ENCODE measurements around the gene TIGD7. TPM values are rescaled to one million over a fixed set of nuclear protein-coding genes. Genes with fewer than 3 reads are reported as not detected.
"Not testable (repeated sequence)": the region's sequence is repeated elsewhere in the genome, so short reads cannot be mapped to it uniquely, and the experiment has no call there.

The TIGD7 gene
- polyA plus RNA-seq, 1 donor from 2014 or later: 4.4 TPM

DNA sequence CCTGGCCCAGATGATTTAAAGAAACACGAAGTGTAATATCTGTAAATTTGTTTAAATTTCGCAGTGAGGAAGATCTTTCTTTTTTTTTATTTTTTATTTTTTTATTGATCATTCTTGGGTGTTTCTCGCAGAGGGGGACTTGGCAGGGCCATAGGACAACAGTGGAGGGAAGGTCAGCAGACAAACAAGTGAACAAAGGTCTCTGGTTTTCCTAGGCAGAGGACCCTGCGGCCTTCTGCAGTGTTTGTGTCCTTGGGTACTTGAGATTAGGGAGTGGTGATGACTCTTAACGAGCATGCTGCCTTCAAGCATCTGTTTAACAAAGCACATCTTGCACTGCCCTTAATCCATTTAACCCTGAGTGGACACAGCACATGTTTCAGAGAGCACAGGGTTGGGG, 34.5 kb downstream of the TIGD7 start:
- not testable (repeated sequence) for H3K4me3 Mint-ChIP-seq

DNA sequence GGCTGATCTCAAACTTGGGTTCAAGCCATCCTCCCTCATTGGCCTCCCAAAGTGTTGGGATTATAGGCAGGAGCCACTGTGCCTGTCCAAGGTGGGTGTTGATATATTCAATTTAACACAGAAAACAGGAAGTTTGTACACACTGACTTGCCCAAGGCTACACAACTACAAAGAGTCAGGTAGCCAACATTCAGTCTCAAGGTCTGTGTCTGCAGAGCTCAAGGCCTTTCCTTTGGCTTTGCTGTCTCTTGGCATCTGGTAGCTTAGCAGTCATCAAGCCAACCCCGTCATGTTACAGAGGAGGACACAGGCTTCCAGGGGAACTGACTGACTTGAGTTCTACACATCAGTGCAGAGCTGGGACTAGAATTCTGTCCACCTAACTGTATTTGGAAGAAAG, 36.9 kb downstream of the TIGD7 start:
- H3K4me1 Mint-ChIP-seq: peaks cover 4 to 11% (median 10%) of the 10 kb centered on the region in 3 donors
- H3K27me3 Mint-ChIP-seq: no peaks in the 10 kb centered on the region
- no peak overlapping the region for H3K4me3 Mint-ChIP-seq
- H3K36me3 Mint-ChIP-seq: peaks cover 5% of the 10 kb centered on the region
- H3K27ac Mint-ChIP-seq: peak overlapping the region in 1 of 3 donors; percentile 73
- peaks cover 0 to 6% (median 3%) of the 10 kb centered on the region in 3 donors for H3K9me3 Mint-ChIP-seq

More for the DNA sequence above, 34.5 kb downstream of the TIGD7 start:
- H3K27ac Mint-ChIP-seq, H3K9me3 Mint-ChIP-seq, H3K27me3 Mint-ChIP-seq, H3K36me3 Mint-ChIP-seq: not testable (repeated sequence)
- H3K4me1 Mint-ChIP-seq: peaks cover 0 to 11% (median 6%) of the 10 kb centered on the region in 3 donors

DNA sequence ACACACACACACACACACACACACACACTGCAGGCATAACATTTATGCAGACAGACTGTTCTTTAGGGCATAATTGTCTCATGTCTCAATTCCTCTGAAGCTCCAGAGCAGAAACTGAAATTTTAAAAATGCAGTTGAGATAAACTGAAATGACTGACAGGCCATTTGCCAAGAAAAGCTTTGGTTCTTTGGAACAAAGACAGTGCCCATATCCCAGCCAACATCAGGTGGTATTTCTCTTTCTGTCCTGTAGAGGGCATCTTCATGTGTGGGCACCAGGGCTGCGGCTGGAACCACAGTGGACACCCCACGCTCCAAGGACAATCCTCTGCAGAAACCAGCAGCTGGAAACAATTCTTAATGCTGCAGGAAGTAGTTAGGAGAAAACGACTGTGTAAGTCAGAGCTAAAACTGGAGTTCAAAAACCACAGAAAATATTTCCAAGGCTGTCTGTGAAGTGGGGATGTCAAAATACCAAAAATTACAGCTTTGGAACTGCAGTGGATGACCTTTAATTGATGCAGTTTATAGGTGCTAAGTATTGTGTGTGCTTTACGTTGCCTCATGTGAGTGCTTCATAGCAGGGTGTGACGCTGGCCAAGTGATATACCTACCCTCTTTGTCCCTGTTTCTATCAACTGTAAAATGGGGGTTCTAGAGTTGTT, 38.2 kb downstream of the TIGD7 start:
- Mint-ChIP-seq H3K9me3 (peaks cover 0 to 6% (median 3%) of the 10 kb centered on the region in 3 donors), H3K36me3 (peaks cover 5% of the 10 kb centered on the region), H3K27me3 (no peaks in the 10 kb centered on the region), H3K4me3 (peak overlapping the region in 1 of 4 donors; percentile 74), H3K27ac (peak overlapping the region in 1 of 3 donors; percentile 64), H3K4me1 (peaks cover 6 to 12% (median 11%) of the 10 kb centered on the region in 3 donors)

DNA sequence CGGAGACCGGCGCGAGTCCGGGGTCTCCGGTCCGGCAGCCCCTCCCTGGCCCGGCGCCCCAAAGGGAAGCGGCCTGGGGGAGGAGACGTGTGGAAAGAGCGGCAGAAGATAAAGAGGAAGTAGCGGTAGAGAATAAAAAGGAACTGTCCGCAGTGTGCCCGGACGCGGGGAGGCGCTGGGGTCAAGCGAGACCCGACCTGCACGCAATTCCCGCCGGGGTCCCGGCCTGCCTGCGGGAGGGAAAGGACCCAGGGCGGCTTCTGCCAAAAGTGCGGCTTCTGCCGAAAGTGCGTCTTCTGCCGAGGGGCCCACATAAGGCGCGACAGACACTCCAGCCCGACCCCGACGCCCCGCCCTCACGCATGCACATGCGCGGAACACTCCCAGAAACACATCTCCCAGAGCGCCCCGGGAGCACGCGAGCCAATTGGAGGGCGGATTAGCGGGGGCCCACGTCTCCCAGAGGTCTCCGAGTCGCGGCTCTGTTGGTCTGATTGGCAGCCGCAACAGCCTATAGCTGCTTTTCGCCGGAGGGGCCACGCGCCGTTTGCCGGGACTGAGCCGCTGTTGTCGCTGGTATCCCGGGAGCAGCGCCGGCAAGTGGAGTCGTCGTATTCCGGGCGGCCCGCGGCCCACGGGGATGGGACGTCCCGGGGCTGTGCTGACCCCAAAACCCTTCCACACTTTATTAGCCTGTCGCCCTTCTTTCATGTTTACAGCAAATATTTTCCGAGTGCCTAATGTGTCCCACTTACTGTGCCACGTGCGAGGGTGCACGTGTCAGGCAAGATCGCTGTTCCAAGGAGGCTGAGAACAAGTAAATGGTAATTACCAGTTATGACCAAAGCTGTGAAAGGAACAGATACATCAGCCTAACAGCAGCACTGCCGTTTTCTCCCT, 40.8 kb downstream of the TIGD7 start:
- Mint-ChIP-seq H3K4me1 (peaks cover 7 to 14% (median 11%) of the 10 kb centered on the region in 3 donors), H3K4me3 (peak overlapping the region; percentile 77 to 99 (median 96)), H3K36me3 (peaks cover 4% of the 10 kb centered on the region), H3K27me3 (no peaks in the 10 kb centered on the region), H3K9me3 (peaks cover 0 to 4% (median 3%) of the 10 kb centered on the region in 3 donors), H3K27ac (peak overlapping the region; percentile 57 to 96 (median 95))

DNA sequence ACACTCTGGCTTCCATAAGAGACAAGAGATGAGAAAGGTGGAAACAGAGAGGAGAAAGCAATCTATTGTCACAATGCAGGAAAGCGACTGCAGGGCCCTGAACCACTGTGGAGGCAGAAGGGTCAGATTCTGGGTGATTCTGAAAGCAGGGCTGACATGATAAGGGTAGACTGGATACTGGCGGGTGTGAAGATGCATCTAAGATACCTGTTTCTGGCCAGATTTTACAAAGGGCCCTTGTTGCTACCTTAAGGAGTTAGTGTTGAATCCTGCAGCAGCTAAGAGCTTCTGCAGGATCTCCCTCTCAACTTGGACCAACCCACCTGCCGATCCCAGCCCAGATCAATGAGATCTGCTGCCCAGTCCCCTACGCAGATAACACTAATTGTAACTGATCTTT, 42.7 kb downstream of the TIGD7 start:
- Mint-ChIP-seq H3K4me1 (peaks cover 7 to 11% (median 7%) of the 10 kb centered on the region in 3 donors), H3K27me3 (peaks cover 2% of the 10 kb centered on the region), H3K36me3 (peaks cover 1% of the 10 kb centered on the region), H3K9me3 (peaks cover 0 to 4% (median 0%) of the 10 kb centered on the region in 3 donors), H3K4me3 (peak overlapping the region; percentile 83 to 98 (median 92)), H3K27ac (peak overlapping the region; percentile 26 to 96 (median 57))

DNA sequence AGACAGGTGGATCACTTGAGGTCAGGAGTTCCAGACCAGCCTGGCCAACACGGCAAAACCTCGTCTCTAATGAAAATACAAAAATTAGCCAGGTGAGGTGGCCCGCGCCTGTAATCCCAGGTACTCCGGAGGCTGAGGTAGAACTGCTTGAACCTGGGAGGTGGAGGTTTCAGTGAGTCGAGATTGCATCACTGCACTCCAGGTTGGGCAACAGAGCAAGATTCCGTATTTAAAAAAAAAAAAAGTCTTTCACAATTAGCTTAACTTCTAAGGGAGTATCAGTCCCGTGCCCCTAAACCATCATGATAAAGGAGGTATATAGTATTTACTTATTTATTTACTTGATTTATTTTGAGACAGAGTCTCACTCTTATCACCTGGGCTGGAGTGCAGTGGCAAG, 45.4 kb downstream of the TIGD7 start:
- H3K4me1 Mint-ChIP-seq: peaks cover 0 to 9% (median 7%) of the 10 kb centered on the region in 3 donors
- no peak overlapping the region for H3K27ac Mint-ChIP-seq
- peaks cover under 1% of the 10 kb centered on the region for H3K36me3 Mint-ChIP-seq
- H3K27me3 Mint-ChIP-seq: peaks cover 2% of the 10 kb centered on the region
- no peak overlapping the region for H3K4me3 Mint-ChIP-seq
- peaks cover 0 to 4% (median 0%) of the 10 kb centered on the region in 3 donors for H3K9me3 Mint-ChIP-seq

DNA sequence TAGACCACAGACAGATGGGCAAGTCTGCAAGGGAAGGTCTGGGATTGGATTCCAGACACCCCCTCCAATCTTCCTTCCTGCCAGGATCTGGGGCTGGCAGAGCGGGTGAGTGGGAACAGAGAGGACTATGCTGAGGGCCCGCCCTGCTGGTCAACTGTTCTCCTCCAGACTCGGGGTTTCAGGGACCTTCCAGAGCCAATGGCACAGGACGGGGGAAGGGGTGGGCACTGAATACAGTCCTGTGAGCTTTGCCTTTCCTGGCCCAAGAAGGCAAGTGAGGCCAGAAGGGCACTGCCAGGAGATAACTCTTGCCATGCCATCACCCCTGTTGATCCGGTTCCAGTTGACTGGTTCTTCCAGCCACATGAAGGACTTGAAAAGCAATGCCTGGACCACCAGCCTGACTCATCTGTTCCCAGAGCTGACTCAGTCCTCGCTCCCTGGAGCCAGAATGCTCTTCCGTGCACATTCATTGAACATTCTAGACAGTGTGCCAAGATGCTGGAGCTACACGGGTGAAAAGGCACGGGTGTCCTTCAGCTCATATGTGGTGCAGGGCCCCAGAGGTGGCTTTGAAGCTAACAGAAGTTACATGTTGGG, 48.3 kb downstream of the TIGD7 start:
- Mint-ChIP-seq H3K27ac (no peak overlapping the region), H3K27me3 (peaks cover 2% of the 10 kb centered on the region), H3K4me1 (peaks cover 0 to 2% (median 2%) of the 10 kb centered on the region in 3 donors), H3K4me3 (no peak overlapping the region), H3K9me3 (no peaks in the 10 kb centered on the region), H3K36me3 (no peaks in the 10 kb centered on the region)

DNA sequence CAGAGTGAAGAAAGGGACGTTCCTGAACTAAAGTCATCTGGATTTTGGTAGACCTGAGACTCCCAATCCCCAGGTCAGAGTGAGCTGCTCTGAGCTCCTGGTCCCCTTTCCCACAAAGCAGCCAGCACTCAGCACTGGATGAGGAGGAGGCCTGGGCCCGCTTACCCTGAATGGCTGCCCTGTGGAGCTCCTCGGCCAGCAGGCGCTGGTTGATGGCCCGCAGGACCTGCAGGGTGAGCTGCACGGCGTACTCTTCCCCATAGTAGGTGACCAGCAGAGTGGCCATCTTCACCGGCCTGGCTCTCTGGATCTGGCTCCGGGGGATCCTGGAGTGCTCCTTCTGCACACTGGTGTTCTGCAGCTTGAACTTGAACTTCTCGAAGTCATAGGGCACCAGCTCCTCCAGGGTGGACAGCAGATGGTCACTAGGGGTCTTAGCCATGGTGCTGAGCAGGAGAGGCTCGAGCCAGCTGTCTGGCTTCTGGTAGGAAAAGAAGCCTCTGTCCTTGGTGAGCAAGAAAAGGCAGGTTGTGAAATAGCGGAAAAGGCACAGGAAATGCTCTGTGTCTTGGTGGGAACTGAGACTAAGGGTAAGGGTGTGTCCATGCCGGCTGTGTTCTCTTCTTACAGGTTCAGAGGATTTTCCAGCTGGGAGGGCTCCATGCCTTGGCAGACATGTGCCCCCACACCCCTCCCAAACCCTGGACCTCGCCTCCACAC, 48.9 kb downstream of the TIGD7 start, which contains the start of gene MEFV:
TSS of gene MEFV (minus strand) at position 488 of the 720 bp plus-strand sequence. CDS start at position 442, 46 bp downstream.
- no peak within 1 kb of the TSS for H3K4me3 Mint-ChIP-seq
- H3K4me1 Mint-ChIP-seq: peaks cover 0 to 1% (median 0%) of the 10 kb centered on the region in 3 donors
- peaks cover 2% of the 10 kb centered on the region for H3K27me3 Mint-ChIP-seq
- no peaks in the 10 kb centered on the region for H3K36me3 Mint-ChIP-seq
- H3K27ac Mint-ChIP-seq: no peak within 1 kb of the TSS
- H3K9me3 Mint-ChIP-seq: no peaks in the 10 kb centered on the region

DNA sequence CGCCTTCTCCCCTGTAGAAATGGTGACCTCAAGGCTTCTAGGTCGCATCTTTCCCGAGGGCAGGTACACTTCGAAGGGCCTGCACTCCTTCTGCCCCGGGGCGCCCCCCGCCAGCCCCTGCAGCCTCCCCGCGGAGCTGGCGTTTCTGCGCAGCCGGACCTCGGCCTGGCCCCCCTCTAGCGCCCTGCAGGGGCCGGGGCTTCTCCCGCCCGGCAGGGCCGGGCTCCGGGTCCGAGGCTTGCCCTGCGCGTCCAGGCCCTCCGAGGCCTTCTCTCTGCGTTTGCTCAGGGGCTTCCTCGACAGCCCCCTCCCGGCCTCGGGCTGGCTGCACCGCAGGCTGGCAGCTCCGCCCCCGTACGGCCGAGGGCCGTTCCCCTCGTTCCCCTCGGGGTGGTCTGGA, 50.9 kb downstream of the TIGD7 start:
- H3K36me3 Mint-ChIP-seq: no peaks in the 10 kb centered on the region
- H3K27ac Mint-ChIP-seq: no peak overlapping the region
- H3K27me3 Mint-ChIP-seq: peaks cover 2% of the 10 kb centered on the region
- H3K4me3 Mint-ChIP-seq: no peak overlapping the region
- H3K4me1 Mint-ChIP-seq: no peaks in the 10 kb centered on the region
- no peaks in the 10 kb centered on the region for H3K9me3 Mint-ChIP-seq

DNA sequence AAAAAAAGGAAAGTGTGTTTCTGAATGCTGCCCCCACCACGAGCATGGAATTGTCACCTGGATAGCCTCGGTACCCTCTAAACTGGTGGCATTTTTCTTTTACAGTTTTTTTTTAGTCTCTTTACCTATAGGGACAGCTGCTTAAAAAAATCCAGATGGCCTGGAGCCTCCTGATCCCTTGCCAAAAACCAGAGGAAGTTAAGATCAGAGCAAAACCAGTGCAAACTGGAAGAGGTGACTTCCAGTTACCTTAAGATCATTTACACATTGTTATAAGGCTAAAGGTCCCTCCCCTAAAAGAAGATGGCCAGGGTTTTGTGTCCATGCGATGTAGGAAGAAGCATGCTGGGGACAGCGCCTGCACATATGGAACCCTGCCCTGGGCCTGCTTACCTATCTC, 52.3 kb downstream of the TIGD7 start:
- H3K4me3 Mint-ChIP-seq: no peak overlapping the region
- H3K36me3 Mint-ChIP-seq: no peaks in the 10 kb centered on the region
- no peak overlapping the region for H3K27ac Mint-ChIP-seq
- no peaks in the 10 kb centered on the region for H3K9me3 Mint-ChIP-seq
- no peaks in the 10 kb centered on the region for H3K27me3 Mint-ChIP-seq
- H3K4me1 Mint-ChIP-seq: no peaks in the 10 kb centered on the region

DNA sequence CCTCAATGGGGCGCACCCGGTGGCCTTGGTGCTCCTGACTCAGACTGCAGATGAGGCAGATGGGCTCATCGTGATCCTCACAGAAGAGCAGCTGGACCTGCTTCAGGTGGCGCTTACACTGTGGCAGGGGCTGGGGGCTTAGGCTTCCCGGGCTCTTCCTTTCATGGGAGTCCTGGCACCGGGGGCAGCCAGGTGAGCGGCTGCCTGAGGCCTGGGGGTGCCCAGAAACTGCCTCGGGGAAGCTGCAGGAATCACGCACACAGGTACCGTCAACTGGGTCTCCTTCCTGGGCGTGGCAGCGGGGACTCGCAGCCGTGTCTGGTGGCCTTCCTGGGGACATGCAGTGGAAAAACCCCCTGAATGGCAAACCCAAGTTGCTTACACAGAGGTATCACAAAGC, 55.8 kb downstream of the TIGD7 start:
- H3K36me3 Mint-ChIP-seq: no peaks in the 10 kb centered on the region
- no peaks in the 10 kb centered on the region for H3K9me3 Mint-ChIP-seq
- H3K4me1 Mint-ChIP-seq: peaks cover 0 to 2% (median 0%) of the 10 kb centered on the region in 3 donors
- no peak overlapping the region for H3K4me3 Mint-ChIP-seq
- H3K27ac Mint-ChIP-seq: no peak overlapping the region
- peaks cover 7% of the 10 kb centered on the region for H3K27me3 Mint-ChIP-seq

DNA sequence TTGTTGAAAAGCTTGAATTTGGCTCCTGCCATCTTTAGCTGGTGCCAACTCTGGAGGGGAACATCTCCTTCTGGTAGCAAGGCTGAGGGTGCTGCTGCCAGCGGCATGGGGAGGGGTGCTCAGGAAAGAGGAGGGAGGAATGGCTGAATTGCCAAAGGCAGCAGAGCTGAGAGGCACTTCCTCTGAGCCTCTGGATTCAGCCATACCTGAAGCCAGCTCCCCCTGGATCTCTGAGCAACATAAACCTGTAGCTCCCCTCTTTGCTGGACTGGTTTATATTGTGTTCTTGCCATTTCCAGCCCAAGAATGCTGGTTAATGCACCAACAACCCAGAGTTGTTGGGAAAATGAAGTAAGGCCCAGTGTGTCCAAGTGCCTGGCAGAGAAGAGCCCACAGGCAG, 56.2 kb downstream of the TIGD7 start:
- H3K9me3 Mint-ChIP-seq: no peaks in the 10 kb centered on the region
- peaks cover 0 to 2% (median 0%) of the 10 kb centered on the region in 3 donors for H3K4me1 Mint-ChIP-seq
- peaks cover 11% of the 10 kb centered on the region for H3K27me3 Mint-ChIP-seq
- no peak overlapping the region for H3K4me3 Mint-ChIP-seq
- no peak overlapping the region for H3K27ac Mint-ChIP-seq
- no peaks in the 10 kb centered on the region for H3K36me3 Mint-ChIP-seq
